Stimulated activated CD4-positive, alpha-beta T cell treated with anti-CD3 and anti-CD28 coated beads, Interleukin-1b, Interleukin-23, amount 100 ng/mL, for 24 hours (primary cell): ENCODE results near the gene ASCC1.
"Not testable (repeated sequence)": the region's sequence is repeated elsewhere in the genome, so short reads cannot be mapped to it uniquely, and the experiment has no call there.

ENCODE experiments used
- DNase-seq, 4 experiments: peaks; one replicate each; pipeline ENCODE4 v3.0.0-alpha.2; 2020; ENCODE audit warnings: low read depth in 4 of 4, low spot score in 1 of 4

Gene ASCC1

DNA sequence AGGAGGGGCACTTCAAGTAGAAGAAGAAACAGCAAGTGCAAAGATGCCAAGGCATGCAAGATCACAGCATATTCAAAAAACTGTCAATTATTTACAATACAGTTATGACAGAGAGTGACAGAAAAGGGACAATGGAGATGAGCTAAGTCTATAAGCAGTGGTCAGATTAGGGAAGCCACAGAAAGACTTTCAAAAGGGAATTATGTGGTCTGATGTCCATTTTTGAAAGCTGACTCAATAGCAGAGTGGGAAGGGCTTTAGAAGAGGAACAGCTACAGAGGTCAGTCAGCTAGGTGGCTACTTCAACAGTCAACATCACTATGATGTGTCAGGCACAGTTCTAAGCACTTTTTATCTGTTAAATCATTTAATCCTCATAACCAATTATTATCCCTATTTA is 82.6 kb downstream of the ASCC1 start:
- DNase-seq = no peak

DNA sequence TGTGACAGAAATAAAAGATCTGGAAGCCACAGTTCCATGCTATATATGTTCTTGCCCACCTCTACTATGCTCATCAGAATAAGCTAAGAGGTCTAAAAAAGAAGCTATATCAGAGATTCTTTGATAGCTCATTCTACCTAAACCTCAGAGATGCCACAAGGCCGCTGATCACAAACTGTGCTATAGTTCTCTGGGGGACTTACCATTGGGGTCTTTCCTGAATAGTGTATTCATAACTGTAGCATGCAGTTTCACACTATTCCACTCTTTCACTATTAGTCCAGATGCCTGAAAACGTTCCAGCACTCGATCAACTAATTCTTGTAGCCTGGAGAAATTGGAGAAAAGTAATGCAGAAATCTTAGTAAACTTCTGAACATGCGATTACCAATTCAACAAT is 83.2 kb downstream of the ASCC1 start:
- DNase-seq = no peak

DNA sequence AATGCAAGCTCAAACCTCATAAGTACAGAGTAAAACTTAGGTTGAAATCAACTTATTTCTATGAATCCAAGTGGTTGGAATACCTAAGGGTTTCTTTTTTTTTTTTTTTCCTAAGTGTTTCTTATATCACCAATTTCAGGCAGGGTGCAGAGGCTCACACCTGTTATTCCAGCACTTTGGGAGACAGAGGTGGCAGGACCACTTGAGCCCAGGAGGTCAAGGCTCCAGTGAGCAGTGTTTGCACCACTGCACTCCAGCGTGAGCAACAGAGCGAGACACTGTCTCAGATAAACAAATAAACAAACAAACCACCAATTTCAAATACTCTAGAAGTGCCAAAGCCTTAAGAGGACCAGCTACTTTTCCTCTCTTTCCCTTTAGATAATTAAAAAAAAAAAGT is 88.5 kb downstream of the ASCC1 start:
- DNase-seq = no peak

DNA sequence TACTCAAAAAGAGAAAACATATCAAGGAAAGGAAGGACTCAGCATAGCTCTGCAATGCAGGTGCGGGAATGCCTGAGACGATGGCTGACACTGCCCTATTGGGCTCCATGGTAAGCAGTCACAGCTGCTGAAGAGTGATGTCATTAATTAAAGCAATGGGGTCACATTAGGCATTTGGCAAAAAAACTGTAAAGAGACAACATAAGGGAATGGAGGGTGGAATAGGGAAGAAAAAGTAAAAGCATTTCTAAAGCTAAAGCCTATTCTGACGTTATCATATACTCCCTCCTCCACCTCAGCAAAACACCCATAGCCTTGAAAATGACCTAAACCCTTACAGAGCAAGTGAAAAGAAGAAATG is 89.2 kb downstream of the ASCC1 start:
- no peak for DNase-seq

DNA sequence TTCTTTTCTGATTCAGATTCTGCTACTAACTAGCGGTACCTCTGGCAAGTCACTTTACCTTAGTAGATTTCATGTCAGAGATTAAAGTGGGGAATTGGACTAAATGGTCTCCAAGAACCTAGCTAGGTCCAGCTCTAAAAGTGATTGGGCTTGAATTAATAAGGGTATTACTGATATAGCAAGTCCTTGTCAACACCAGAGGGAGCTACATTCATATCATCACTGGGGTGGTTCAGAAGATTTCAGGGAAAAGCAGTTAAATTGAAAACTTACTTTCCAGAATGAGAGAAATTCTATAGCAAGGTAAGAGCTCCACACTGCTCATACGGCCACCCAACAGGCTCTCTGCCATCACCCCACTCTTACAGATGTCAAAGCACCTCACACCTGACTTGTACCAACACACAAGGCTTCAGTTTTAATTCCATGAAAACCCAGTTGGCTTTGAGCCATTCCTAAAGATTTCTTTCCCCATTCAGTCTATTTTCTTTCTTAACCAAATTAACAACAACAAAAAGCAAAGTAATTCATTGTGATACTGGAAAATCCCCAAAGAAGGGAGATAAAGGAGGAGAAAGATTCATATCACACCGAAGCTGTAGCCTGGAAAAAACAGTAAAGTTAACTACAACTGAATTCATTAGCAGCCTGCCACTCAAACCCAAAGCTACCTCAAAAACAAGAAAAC is 89.7 kb downstream of the ASCC1 start:
- DNase-seq = no peak

DNA sequence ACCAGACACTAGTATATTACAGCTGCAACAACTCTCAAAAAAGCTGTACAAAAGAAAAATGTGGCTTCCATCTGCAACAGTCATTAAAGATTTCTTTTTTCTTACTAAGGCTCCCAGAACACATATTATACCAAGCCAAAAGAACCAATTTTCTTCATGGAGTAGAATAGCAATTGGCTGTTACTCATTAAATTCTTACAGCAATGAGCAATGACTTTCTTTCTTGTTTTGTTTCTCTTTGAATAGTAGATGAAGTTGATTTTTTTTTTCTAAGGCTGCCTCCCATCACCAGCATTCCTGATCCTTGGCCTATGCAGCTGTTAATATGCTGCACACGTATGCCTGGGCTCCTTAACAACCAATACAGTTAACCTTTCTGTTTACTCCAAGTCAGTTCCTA is 91.1 kb downstream of the ASCC1 start:
- no peak for DNase-seq

DNA sequence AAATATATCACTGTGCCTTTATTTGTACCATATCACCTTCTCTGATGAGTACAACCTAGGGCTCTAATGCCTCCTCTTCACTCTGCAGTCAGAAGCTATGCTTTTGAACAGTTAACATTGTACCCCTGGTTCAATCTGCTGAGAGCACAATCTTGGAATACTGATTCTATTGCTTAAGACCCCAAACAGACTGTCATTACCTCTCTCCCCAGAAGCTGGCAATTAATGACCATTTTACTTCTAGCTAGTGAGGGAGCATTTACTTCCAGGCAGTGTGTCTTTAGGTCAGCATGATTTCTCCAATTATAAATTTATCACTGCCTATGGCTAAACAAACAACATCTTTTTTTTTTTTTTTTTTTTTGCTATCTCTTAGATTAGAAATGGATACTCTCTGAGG is 91.7 kb downstream of the ASCC1 start:
- no peak for DNase-seq

DNA sequence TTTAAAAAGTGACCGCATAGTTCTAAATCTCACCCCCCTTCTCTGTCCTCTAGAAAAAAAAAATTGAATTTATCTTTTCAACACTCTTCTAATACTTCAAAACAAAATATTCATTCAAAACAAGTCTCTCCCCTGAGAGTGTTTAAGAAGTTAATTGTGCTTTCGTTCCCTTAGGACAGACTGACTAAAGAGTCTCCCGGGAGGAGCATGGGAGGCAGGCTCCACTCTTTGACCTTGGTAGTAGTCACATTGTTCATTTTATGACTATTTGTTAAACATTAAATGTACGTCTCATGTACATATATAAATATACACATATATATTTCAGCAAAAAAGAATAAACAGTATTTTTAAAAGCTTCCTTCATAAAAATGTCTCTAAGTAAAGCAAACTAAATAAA is 92.5 kb downstream of the ASCC1 start:
- no peak for DNase-seq

DNA sequence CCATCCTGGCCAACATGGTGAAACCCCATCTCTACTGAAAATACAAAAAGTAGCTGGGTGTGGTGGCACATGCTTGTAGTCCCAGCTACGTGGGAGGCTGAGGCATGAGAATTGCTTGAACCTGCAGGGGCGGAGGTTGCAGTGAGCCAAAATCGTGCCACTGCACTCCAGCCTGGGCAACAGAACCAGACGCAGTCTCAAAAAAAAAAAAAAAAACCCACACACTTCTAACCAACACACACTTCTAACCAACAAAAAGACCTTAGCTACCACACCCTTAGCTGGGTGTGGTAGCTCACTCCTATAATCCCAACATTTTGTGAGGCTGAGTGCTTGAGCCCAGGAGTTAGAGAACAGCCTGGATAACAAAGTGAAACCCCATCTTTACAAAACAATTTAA is 93.9 kb downstream of the ASCC1 start:
- DNase-seq = no peak

DNA sequence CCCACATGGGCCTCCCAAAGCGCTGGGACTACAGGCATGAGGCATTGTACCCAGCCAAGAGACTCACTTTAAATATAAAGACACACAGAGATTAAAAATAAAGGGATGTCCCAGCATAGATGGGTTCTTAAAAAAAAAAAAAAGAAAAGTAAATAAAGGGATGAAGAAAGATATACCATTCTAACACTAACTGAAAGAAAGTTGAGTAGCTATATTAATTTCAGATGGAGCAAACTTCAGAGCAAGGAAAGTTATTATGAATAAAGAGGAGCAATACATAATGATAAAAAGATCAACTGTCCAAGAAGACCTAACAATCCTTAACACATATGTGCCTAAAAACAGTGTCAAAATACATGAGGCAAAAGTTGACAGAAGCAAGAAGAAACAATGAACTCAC is 94.7 kb downstream of the ASCC1 start:
- DNase-seq = no peak

DNA sequence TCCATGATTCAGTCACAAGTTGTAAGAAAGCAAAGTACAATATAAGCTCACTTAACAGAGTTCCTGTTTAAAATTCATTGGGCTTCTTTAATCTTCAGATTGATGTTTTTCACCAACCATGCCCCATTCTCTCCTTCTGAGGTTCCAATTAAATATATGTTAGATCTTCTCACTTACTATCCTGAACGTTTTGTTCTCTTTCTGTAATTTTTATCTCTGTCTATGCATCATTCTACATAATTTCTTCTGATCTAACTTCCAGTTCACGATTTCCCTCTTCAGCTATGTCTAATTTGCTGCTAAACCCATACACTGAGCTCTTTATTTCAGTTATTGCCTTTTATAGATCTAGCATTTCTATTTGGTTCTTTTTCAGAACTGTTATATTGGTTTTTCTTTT is 99.7 kb downstream of the ASCC1 start:
- no peak for DNase-seq

DNA sequence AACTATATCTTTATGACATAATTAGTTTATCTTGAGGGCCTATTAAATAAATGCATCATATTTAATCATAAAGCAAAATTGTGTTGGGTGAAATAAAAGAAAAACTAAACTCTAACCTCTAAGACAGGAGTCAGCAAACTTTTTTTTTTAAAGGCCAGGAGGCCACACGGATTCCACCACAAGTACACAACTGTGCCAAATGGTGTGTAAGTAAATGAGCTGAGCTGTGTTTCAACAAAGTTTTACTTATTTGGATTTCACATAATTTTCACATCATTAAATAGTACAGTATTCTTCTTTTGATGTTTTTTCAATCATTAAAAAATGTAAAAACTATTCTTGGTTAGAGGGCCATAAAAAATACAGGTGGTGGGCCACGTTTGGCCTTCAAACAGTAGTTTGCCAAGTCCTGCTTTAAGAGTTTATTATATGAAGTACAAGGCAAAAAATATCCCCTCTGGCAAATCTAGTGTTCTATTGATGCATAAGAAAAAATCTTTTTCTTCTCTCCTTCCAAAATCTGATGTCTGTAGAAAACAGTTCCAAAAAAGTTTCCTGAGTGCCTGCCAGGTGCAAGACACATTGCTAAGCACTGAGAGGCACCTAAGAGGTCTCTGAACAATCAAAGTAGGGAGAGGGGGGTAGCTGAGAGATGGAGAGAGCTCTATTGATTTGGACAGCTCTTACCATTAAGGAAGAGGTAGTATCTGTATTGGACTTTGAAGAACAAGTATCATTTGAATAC is 101.2 kb downstream of the ASCC1 start:
- DNase-seq = no peak

DNA sequence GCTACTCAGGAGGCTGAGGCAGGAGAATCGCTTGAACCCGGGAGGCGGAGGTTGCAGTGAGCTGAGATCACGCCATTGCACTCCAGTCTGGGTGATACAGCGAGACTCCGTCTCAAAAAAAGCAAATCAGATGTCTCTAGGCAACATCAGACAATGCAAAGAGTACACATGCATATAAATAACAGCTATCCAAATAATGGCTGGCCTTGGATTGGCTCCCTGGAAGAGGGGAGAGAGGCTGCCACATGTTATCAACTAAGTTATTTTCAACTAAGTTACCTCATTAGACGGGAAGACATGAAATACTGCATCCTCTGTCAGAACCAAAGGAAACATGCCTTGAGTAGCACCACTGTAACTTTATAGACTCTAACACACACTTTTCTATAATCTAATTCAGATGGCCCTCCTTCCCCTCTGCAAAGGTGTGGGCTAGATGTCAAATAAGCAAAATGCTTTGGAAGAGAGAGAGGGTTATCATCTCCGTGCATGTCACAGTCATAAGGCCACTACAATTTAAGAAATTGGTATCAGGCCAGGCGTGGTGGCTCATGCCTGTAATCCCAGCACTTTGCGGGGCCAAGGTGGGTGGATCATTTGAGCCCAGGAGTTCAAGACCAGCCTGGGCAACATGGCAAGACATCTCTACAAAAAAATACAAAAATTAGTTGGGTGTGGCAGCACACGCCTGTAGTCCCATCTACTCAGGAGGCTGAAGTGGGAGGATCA is 105.2 kb downstream of the ASCC1 start:
- DNase-seq = no peak

DNA sequence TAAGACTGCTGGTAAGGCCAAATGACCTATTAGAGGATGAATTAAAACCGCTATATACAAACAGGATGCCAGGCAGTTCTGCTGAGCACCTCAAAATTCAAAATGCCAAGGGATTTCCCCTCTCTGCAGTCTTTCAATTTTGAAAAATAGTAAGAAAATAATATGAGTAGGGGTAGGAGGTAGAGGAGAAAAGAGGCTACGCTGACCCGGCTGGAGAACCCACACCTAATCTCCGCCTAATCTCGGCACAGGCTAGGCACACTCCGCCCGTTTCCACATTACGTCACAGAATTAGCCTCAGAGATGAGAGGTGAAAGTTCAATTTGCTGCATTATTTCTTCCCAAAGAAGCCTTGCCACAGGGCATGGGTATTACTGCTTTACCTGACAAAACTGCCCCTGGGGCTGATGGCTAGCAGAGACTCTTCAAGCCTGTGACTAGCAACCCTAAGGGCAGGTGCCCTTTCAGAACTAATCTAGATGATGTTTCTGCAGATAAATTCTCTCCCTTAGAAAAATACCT is 106.4 kb downstream of the ASCC1 start:
- DNase-seq = no peak

DNA sequence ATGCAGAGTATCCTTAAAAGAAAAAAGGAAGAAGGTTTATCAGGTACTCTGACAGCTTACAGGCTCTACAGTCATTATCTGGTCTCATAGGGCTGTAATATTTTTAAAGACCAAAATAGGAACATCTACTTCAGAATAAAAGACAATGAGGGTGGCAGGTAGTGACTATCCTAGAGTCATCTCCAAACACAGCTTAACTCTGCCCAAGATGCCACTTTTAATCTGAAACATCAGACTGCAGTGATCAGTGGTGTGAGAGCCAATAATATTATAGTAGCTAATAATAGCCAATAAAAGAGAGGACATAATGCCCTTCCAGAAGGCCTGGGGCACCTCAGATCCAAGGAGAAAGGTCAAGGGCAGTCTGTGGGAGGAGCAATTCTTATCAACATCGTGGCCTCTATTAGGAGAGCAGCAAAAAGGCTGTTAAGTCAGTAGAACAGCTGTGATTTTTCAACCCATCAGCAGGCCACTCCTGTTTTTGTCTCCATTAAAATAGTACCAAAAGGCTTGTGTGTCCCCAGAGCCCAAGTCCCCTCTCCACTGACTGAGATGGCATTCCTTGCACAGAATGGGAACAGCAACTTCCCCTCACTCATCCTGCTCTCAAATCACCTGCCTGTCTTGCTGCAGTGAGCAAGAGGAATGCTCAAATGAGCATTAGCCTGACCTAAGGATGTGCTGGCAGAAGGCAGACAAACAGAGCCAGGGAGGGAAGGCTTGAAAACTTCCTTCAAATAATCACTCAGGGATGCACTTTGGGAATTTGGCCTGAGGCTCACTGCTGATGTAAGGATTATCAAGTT is 107.0 kb downstream of the ASCC1 start:
- no peak for DNase-seq

DNA sequence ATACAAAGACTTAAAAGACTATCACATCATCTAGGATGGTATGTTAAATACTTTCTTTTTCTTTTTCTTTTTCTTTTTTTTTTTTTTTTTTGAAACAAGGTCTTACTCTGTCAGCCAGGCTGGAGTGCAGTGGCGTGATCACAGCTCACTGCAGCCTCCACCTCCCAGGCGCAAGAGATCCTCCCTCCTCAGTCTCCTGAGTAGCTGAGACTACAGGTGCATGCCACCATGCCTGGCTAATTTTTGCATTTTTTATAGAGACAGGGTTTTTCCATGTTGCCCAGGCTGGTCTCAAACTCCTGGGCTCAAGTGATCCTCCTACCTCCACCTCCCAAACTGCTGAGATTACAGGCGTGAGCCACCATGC is 108.1 kb downstream of the ASCC1 start:
- DNase-seq = not testable (repeated sequence)

DNA sequence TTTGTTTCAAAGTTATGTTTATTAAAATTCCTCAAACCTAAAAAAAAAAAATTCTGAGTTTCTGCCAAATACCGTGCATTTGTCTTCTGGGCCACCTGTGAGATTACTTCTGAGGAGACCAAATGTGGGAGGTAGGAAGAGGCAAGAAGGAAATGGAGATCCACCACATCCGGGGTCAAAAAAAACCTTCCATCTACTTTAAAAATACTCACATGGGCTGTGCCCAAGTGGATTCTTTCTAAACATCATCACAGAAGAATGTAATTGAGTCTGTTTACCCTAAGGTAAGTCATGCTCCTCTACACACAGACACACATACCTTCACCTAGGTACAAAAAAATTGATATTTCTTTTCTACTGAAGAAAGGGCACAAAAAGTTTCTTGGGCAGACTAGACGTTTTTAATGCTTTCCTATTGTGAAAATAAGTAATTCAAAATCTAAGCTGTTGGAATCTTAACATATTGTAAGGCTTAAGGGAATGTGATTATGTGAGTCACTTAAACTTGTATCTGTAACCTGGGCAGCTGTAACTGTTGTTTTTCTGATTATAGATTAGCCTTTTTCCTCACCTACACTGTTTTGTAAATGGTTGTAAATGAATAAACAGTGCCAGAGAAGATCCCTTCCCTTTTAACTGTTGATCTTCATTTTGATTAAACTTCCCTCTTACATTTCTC is 108.6 kb downstream of the ASCC1 start:
- no peak for DNase-seq

DNA sequence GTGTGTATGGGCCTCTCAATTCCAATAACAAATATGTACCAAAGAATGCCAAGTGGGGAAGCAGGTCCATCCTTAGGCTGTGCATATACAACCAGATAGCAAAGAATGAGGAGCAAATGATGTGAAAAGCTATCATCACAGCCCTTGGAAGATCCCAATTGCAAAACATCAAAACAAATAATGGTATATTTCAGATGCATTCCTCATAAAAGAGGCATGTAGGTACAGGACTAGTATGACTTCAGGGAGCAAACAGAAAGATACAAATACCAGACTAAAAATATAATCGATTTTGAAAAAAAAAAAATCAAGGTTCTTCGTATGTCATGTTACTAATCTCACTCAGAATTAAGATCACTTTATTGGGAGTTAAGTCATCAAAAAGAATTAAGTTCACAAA is 109.2 kb downstream of the ASCC1 start:
- no peak for DNase-seq

DNA sequence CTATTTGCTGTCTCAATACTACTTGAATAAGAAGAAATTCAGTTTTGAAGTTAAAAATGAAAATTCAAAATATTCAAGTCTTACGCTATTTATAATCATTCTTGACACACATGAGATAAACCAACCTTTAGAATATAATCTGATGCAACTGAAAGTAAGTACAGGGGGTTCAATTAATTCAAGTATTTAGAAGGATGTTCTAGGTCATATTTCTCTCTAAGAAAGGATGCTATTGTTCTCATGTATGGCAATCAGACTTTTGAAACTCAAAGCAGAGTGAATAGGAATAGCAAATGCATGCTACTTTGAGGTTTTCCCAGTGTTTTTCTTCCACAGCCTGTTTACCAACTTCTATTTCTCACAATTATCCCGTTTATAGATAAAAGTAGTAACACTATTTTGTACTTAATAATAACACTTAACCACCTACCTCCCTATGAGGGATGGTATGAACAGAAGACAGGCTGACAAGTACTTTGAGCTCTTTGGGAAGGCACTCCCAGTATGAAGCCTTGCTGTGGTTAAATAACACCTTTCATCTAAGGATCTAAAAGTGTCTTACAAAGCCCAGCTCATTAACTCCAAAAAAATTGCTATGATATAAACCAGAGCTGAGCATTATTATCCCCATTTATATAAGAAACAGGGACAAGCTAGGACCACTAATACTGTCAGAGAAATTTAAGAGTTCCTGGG is 109.8 kb downstream of the ASCC1 start:
- no peak for DNase-seq

DNA sequence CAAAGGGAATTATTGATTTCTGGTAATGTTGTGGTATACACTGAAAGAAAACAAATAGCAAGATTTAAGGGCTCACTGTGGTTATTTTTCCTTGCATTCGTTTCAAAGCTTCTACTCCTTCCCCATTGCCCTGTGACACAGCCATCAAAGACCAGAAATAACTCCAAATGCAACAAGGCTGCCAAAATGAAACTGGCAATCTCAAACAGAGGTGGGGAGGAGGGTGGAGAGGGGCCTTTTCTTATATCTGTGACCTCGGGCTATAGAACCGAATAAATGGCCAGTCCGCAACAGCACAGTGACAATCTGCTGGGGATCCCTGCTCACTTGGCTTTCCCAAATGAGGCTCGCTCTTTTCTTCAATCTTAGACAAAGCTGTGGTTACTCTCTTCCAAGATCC is 110.4 kb downstream of the ASCC1 start:
- no peak for DNase-seq
